COR-L47 (cell line): ENCODE measurements around the gene PKP1.

Experiments
- DNase-seq: peaks from one replicate; lab custom pipeline; 2025; lab: John Stamatoyannopoulos, UW

PKP1 gene

DNA sequence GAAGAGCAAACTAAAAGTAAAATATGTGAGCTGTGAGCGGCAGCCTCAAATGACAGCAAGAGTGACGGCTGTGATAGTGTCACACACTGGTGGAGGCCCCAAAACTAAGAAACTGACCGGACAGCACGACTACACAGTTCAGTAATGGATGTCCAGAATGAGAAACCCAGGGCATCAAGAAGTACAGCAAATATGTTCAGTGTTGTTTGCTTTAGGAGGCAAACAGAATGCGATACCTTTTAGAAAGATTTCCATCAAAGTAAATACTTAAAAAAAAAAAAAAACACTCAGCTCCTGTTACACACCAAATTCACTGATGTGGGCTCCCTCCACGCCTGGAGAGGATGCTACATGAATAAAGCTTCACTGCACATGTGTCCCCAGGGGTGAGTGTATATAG lies 1.1 kb upstream of the PKP1 start:
- no peak for DNase-seq

- no peak for DNase-seq
These were observed 689 bp downstream of the PKP1 start for GRCh38 chr1:201283836-201284553.

- DNase-seq, result no peak
These were observed 1.3 kb downstream of the PKP1 start for GRCh38 chr1:201284636-201285035.

GRCh38 chr1:201285846-201286245 lies 2.5 kb downstream of the PKP1 start:
- no peak for DNase-seq

DNA sequence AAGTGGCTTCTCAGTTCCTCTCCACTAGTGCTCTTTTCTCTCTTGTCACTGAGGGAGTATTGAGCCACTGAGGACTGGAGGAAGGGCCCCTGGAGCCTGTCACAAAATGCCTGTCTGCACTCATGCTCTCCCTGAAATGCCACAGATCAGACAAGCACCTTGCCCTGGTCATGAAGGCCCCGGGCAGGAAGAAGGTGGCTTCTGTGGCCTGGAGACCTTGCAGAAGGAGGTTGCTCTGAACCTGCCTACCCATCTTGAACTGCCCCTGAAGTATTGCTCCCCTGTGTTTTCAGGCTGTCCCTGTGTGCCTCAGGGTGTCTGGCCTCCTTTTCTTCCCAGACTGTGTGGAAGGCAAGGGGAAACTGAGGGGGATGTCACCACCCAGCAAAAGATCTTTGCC lies 3.1 kb downstream of the PKP1 start:
- DNase-seq, result no peak

- no peak for DNase-seq
These were observed 4.7 kb downstream of the PKP1 start for GRCh38 chr1:201288007-201288406.

GRCh38 chr1:201288765-201289164 lies 5.5 kb downstream of the PKP1 start:
- no peak for DNase-seq

DNA sequence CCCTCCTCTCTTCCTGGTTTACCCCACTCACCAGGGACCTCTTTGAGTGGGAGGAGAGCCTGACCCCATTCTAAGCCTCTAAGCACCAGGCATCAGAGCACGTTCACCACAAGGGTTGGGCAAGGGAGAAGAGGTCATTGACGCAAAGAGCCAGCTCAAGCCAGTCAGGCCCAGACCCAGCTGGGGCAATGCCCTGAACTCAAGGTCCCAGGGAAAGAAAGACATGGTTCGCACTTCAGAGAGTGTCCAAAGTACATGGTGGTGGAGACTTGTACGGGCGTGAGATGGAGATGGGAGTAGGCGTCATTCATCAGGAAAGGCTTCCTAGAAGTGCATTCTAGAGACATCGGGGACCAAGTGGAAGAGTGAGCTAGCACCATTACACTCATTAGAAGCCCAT lies 7.2 kb downstream of the PKP1 start:
- DNase-seq, result no peak

DNA sequence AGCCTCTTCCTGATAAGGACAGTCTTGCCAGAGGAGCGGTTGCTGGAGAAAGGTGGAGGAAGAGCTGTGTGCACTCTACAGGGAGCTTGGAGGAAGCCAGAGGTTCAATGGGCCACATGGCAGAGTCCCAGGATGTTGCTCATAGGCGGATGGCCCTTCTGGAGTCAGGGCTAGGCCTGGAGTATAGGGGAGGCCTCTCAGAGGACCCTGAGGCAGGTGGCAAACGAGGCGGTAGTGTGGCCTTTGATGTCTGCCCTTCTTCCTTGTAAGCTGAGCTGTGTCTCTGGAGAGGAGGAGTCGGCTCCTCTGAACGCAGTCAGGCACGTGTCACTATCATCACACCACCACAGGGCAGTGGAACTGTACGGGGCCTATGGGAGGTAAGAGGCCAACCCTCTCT lies 8.6 kb downstream of the PKP1 start:
- no peak for DNase-seq

- DNase-seq, result no peak
These were observed 11.6 kb downstream of the PKP1 start for GRCh38 chr1:201294876-201295275.

DNA sequence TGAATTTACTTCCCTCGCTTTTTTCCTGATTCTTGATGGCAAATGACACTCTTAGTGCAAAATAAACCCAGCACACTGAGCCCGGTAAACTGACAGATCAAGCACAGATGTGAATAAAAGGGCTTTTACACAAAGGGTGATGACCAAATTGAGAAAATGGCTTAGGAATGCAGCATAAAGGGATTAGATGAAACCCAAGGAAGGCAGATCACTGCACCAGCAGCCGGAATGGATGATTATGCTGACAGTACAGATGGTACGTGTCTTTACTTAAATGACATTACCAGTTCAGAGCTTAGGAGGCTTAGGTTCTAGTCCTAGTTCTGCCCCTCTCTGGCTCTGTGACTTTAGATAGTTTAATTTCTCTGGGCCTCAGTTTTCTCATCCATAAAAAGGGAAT lies 12.0 kb downstream of the PKP1 start:
- DNase-seq, result no peak

DNA sequence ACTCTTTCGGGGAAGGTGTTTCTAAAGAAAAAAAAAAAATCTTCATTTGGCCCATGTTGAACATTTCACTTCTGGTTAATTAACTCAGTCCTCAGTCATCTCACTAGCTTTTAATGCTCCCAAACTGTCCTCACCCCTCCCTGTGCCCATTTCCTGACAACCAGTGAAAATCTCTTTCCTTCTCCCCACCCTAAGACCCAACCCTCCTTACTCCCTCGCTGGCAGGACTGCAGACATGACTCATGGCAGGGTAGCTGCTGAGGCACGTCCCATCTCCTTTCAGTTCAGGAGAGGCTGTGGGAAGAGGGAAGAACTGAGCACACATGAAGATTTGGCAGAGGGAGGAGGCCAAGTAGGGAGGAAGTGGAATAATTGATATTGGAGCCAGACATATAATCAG lies 12.6 kb downstream of the PKP1 start:
- no peak for DNase-seq

DNA sequence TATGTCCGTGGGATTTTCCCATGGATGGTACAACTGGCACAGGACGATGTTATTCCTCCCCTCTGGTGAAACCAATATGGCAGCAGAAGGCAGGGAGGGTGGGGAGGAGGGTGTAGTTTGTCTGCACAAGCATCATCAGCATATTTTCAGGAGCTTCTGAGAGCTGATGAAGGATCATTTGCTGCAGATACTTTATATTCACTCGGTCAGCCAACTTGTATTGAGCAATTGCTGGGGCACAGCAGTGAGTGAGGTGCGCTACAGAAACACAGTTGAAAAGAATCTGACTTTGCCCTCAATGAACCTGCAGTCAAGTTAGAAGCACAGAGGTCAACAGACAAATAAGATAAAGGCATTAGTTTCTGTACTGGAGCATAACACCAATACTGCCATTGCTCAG lies 13.0 kb downstream of the PKP1 start:
- no peak for DNase-seq

GRCh38 chr1:201298396-201299381 lies 15.4 kb downstream of the PKP1 start:
- no peak for DNase-seq

DNA sequence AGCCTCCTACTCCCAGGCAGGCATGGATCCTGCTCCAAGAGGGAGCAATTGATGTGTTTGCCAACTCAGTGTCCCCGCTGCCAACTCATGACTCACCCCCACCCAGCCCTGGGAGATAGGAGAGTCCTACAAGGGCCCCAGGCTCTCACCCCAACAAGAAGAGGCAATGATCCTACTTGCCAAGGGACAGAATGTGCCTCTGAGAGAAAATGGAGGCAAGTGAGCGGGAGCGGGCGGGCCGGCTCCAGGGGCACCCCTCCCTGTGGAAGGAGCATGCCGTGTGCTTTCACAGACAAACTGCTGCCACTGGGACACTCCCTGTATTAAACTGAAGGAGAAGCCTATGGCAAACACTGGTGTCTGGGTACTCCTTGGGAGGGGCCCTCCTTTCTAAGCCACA lies 16.7 kb downstream of the PKP1 start:
- DNase-seq, result no peak

GRCh38 chr1:201300641-201301040 lies 17.3 kb downstream of the PKP1 start:
- DNase-seq, result no peak

GRCh38 chr1:201302163-201303152 lies 19.2 kb downstream of the PKP1 start:
- DNase-seq, result no peak

DNA sequence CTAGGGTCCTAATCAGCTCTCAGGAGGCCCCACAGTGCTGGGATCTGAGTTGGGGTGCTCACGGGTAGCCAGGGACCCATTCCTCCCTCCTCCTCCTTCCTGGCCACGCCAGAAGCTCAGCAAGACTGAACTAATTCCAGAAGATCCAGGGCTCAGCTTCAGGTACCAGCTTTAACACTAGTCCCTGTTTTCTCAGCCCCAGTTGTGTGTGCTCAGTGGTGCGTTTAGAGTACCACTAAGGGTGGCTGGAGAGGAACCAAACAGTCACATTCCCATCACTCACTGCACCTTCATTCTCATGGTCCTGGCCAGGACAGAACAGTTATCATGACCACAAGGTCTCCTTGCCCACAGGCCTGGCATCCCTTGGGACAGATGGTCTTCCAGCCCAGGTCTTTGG lies 20.8 kb downstream of the PKP1 start:
- DNase-seq, result no peak

DNA sequence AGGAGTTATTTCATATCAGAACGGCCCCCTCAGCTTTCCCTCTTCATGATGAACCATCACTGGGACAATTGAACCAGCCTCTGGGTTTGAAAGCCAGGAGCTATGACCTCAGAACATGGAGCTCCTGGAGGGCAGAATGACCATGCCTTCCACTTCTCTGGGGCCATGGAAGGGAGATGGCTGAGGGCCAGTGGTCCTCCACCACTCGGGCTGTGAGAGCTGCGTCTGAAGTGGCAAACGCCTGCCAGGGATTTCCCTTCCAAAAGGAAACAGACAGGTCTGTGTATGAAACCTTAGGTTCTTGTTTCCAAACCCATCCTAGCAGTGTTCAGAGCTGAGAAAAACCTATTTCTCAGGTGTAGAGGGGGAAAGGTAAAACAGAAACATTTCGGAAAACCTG lies 22.5 kb downstream of the PKP1 start:
- no peak for DNase-seq

GRCh38 chr1:201307231-201307630 lies 23.9 kb downstream of the PKP1 start:
- DNase-seq, result no peak

DNA sequence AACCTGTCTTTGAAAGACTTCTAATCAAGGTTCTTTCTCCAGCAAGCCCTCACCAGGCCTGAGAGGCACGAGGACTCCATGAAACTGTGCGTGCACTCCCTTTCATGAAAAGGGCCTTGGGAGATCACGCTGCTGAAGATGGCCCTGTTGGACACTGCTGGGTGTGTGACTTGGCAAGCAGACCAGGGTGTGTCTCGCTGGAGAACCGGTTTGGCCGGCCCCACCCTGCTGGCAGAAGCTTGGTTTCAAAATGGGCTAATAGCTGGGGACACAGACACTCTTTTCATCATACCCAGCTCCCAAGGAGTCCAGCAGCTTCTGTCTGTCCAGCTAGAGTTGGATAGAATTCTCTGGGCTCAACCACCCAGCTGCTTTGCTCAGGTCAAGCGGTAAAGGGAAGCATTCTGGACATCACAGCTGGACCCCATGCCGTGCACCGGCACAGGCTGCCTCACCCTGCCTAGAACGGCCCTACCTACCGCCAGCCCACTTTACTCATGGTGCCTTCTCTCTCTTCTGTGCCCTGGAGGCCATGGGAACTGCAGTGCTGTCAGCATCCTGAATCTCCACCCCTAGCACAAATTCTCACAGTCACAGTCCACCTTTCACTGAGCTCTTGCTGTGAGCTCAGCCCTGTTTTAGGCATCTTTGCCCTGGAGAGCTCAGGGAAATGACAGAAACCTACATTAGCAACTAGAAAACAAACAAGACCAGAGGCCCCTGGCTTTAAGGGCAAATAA lies 24.6 kb downstream of the PKP1 start:
- peak; percentile 95 for DNase-seq
